Measurements from ENCODE around the gene RTL10. TPM values are rescaled to one million over a fixed set of nuclear protein-coding genes. Genes with fewer than 3 reads are reported as not detected.
A peak's percentile ranks its signal among the peaks of the same experiment; 100 is the strongest.
"Not testable (repeated sequence)": the region's sequence is repeated elsewhere in the genome, so short reads cannot be mapped to it uniquely, and the experiment has no call there.

The RTL10 gene
- total RNA-seq, 1 experiment from 2014 or later, result 26.7 TPM

- Histone ChIP-seq H3K27ac (ENCODE audit: low read length) (peak overlapping the region; percentile 57), H3K4me1 (ENCODE audit: control insufficient read depth, insufficient read depth, low read length) (peaks cover 34% of the 10 kb centered on the region), H3K27me3 (ENCODE audit: control insufficient read depth, insufficient read depth, low read length) (no peaks in the 10 kb centered on the region), H3K4me3 (ENCODE audit: low read depth in 2 of 2, low read length in 2 of 2) (no peak overlapping the region), H3K36me3 (ENCODE audit: control insufficient read depth, insufficient read depth, low read length) (no peaks in the 10 kb centered on the region), H3K9me3 (ENCODE audit: control insufficient read depth, insufficient read depth, low read depth, low read length) (no peaks in the 10 kb centered on the region)
- in situ Hi-C loops (cut with HindIII; ENCODE audit: low pct_unique_long_range_greater_than_20kb, low sequenced_read_pairs), result no loop called here
- intact Hi-C loops (cut with micrococcal nuclease; ENCODE audit: unreplicated experiment), result no loop called here
- DNase-seq (ENCODE audit: low read depth, low spot score), result no peak
- CTCF ChIA-PET, result no interaction called here
- ATAC-seq, result no peak
- no peak for TF ChIP-seq POLR2AphosphoS5 (IDR thresholded peaks at IDR 0.05; ENCODE audit: low read depth, low read length)
- TF ChIP-seq REST (IDR thresholded peaks at IDR 0.05; ENCODE audit: insufficient read depth in 1 of 2, low read depth in 2 of 2, low read length in 1 of 2), result no peak
- no peak for TF ChIP-seq TCF7L2 (IDR thresholded peaks at IDR 0.05; ENCODE audit: low read depth, low read length)
- TF ChIP-seq CTCF (IDR thresholded peaks at IDR 0.05), result no peak
- no peak for TF ChIP-seq SIN3A (IDR thresholded peaks at IDR 0.05; ENCODE audit: borderline replicate concordance, insufficient read depth, low read depth, low read length)
- POLR2A ChIA-PET, result interaction anchor here (0.6 kb wide), 1 partner anchor 224 kb away, joined by 3 read pairs; no protein-coding TSS in a partner anchor
- BruUV-seq (replicated peaks), result no TSS peak
Measured at GRCh38 chr22:19884161-19884953, 29.7 kb upstream of the RTL10 start.

- Histone ChIP-seq H3K4me1 (ENCODE audit: control insufficient read depth, insufficient read depth, low read length) (peaks cover 42% of the 10 kb centered on the region), H3K27ac (ENCODE audit: low read length) (peak overlapping the region; percentile 94)
- CTCF ChIA-PET; H3K27me3 ChIP-seq (ENCODE audit: control insufficient read depth, insufficient read depth, low read length); intact Hi-C loops (cut with micrococcal nuclease; ENCODE audit: unreplicated experiment); in situ Hi-C loops (cut with HindIII; ENCODE audit: low pct_unique_long_range_greater_than_20kb, low sequenced_read_pairs); ATAC-seq; H3K9me3 ChIP-seq (ENCODE audit: control insufficient read depth, insufficient read depth, low read depth, low read length); BruUV-seq (replicated peaks); H3K4me3 ChIP-seq (ENCODE audit: low read depth in 2 of 2, low read length in 2 of 2); DNase-seq (ENCODE audit: low read depth, low spot score); H3K36me3 ChIP-seq (ENCODE audit: control insufficient read depth, insufficient read depth, low read length); POLR2A ChIA-PET: not testable (repeated sequence)
Measured at GRCh38 chr22:19883446-19883845, 28.8 kb upstream of the RTL10 start.
